HepG2 (cell line): ENCODE data around the gene CCL4.
"Not testable (repeated sequence)": the region's sequence is repeated elsewhere in the genome, so short reads cannot be mapped to it uniquely, and the experiment has no call there.

Experiments
- FOXA3 ChIP-seq: IDR thresholded peaks from 2 replicates; pipeline ENCODE4 v1.6.1; 2016; ENCODE audit warnings: missing genetic modification reagents, missing compliant biosample characterization
- KLF13 ChIP-seq: sonication (generic); formaldehyde crosslinking; IDR thresholded peaks from 2 replicates; pipeline ENCODE4 v1.4.0; 2020; ENCODE audit warnings: mild to moderate bottlenecking, missing genetic modification reagents
- KLF6 ChIP-seq: IDR thresholded peaks from 2 replicates; pipeline ENCODE4 v1.8.0; 2016; ENCODE audit warnings: missing biosample characterization, missing genetic modification reagents
- NFIB ChIP-seq: sonication (generic); formaldehyde crosslinking; IDR thresholded peaks from 2 replicates; pipeline ENCODE4 v1.9.0; 2021; ENCODE audit warnings: missing genetic modification reagents, mild to moderate bottlenecking, borderline replicate concordance
- PCBP1 ChIP-seq: fragments of 200-400 bp; formaldehyde crosslinking; IDR thresholded peaks from 2 replicates; pipeline ENCODE4 v1.6.1; 2017; ENCODE audit warnings: mild to moderate bottlenecking, low read depth, low read length, borderline replicate concordance
- RBAK ChIP-seq: sonication (generic); formaldehyde crosslinking; IDR thresholded peaks from 2 replicates; pipeline ENCODE4 v1.5.1; 2020; ENCODE audit warnings: mild to moderate bottlenecking, missing genetic modification reagents
- YY1 ChIP-seq: IDR thresholded peaks from 2 replicates; pipeline ENCODE4 v1.6.1; 2011; ENCODE audit warnings: low read length, low read depth, moderate library complexity, mild to moderate bottlenecking; ENCODE audit not compliant: insufficient read depth, insufficient replicate concordance
- ZFP1 ChIP-seq: IDR thresholded peaks from 2 replicates; pipeline ENCODE4 v1.6.1; 2016
- TF ChIP-seq, protein P1 (sequence below): sonication (generic); formaldehyde crosslinking; IDR thresholded peaks from 2 replicates; pipeline ENCODE4 v1.4.0; 2020; ENCODE audit warnings: mild to moderate bottlenecking, missing genetic modification reagents
- TF ChIP-seq, protein P2 (sequence below): sonication (generic); formaldehyde crosslinking; IDR thresholded peaks from 2 replicates; pipeline ENCODE4 v1.8.0; 2022; ENCODE audit warnings: missing genetic modification reagents, mild to moderate bottlenecking, moderate library complexity, borderline replicate concordance
- TF ChIP-seq, protein P3 (sequence below): sonication (generic); formaldehyde crosslinking; IDR thresholded peaks from 2 replicates; pipeline ENCODE4 v1.8.1; 2023; ENCODE audit warnings: missing genetic modification reagents, inconsistent platforms, borderline replicate concordance
- TF ChIP-seq, protein P4 (sequence below): sonication (generic); formaldehyde crosslinking; IDR thresholded peaks from 2 replicates; pipeline ENCODE4 v1.5.0; 2020; ENCODE audit warnings: mild to moderate bottlenecking, missing genetic modification reagents, moderate library complexity
- TF ChIP-seq, protein P5 (sequence below): sonication (generic); formaldehyde crosslinking; IDR thresholded peaks from 2 replicates; pipeline ENCODE4 v1.5.1; 2020; ENCODE audit warnings: mild to moderate bottlenecking, missing genetic modification reagents, moderate library complexity
- TF ChIP-seq, protein P6 (sequence below): sonication (generic); formaldehyde crosslinking; IDR thresholded peaks from 2 replicates; pipeline ENCODE4 v1.4.0; 2020; ENCODE audit warnings: missing genetic modification reagents

DNA sequence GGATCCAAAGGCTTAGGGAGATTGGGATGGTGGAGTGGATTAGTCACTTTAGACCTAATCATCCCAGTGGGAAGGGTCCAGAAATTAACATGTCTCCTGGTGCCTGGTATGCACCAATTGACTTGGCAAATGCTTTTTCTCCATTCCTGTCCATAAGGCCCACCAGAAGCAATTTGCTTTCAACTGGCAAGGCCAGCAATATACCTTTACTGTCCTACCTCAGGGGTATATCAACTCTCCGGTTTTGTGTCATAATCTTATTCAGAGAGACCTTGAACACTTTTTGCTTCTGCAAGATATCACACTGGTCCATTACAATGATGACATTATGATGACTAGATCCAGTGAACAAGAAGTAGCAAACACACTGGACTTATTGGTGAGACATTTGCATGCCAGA, 9.5 kb downstream of the CCL4 start:
- not testable (repeated sequence) for TF ChIP-seq YY1; KLF6 (CRISPR knock-in tag); RBAK (CRISPR knock-in tag); NFIB (CRISPR knock-in tag); ZFP1 (CRISPR knock-in tag); KLF13 (CRISPR knock-in tag); FOXA3; PCBP1
- TF ChIP-seq, protein P1, sequence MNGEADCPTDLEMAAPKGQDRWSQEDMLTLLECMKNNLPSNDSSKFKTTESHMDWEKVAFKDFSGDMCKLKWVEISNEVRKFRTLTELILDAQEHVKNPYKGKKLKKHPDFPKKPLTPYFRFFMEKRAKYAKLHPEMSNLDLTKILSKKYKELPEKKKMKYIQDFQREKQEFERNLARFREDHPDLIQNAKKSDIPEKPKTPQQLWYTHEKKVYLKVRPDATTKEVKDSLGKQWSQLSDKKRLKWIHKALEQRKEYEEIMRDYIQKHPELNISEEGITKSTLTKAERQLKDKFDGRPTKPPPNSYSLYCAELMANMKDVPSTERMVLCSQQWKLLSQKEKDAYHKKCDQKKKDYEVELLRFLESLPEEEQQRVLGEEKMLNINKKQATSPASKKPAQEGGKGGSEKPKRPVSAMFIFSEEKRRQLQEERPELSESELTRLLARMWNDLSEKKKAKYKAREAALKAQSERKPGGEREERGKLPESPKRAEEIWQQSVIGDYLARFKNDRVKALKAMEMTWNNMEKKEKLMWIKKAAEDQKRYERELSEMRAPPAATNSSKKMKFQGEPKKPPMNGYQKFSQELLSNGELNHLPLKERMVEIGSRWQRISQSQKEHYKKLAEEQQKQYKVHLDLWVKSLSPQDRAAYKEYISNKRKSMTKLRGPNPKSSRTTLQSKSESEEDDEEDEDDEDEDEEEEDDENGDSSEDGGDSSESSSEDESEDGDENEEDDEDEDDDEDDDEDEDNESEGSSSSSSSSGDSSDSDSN (CRISPR knock-in tag): not testable (repeated sequence)
- TF ChIP-seq, protein P2, sequence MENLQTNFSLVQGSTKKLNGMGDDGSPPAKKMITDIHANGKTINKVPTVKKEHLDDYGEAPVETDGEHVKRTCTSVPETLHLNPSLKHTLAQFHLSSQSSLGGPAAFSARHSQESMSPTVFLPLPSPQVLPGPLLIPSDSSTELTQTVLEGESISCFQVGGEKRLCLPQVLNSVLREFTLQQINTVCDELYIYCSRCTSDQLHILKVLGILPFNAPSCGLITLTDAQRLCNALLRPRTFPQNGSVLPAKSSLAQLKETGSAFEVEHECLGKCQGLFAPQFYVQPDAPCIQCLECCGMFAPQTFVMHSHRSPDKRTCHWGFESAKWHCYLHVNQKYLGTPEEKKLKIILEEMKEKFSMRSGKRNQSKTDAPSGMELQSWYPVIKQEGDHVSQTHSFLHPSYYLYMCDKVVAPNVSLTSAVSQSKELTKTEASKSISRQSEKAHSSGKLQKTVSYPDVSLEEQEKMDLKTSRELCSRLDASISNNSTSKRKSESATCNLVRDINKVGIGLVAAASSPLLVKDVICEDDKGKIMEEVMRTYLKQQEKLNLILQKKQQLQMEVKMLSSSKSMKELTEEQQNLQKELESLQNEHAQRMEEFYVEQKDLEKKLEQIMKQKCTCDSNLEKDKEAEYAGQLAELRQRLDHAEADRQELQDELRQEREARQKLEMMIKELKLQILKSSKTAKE: not testable (repeated sequence)
- TF ChIP-seq, protein P3, sequence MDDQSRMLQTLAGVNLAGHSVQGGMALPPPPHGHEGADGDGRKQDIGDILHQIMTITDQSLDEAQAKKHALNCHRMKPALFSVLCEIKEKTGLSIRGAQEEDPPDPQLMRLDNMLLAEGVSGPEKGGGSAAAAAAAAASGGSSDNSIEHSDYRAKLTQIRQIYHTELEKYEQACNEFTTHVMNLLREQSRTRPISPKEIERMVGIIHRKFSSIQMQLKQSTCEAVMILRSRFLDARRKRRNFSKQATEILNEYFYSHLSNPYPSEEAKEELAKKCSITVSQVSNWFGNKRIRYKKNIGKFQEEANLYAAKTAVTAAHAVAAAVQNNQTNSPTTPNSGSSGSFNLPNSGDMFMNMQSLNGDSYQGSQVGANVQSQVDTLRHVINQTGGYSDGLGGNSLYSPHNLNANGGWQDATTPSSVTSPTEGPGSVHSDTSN (CRISPR knock-in tag): not testable (repeated sequence)
- TF ChIP-seq, protein P4, sequence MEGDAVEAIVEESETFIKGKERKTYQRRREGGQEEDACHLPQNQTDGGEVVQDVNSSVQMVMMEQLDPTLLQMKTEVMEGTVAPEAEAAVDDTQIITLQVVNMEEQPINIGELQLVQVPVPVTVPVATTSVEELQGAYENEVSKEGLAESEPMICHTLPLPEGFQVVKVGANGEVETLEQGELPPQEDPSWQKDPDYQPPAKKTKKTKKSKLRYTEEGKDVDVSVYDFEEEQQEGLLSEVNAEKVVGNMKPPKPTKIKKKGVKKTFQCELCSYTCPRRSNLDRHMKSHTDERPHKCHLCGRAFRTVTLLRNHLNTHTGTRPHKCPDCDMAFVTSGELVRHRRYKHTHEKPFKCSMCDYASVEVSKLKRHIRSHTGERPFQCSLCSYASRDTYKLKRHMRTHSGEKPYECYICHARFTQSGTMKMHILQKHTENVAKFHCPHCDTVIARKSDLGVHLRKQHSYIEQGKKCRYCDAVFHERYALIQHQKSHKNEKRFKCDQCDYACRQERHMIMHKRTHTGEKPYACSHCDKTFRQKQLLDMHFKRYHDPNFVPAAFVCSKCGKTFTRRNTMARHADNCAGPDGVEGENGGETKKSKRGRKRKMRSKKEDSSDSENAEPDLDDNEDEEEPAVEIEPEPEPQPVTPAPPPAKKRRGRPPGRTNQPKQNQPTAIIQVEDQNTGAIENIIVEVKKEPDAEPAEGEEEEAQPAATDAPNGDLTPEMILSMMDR (CRISPR knock-in tag): not testable (repeated sequence)
- TF ChIP-seq, protein P5, sequence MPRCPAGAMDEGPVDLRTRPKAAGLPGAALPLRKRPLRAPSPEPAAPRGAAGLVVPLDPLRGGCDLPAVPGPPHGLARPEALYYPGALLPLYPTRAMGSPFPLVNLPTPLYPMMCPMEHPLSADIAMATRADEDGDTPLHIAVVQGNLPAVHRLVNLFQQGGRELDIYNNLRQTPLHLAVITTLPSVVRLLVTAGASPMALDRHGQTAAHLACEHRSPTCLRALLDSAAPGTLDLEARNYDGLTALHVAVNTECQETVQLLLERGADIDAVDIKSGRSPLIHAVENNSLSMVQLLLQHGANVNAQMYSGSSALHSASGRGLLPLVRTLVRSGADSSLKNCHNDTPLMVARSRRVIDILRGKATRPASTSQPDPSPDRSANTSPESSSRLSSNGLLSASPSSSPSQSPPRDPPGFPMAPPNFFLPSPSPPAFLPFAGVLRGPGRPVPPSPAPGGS: not testable (repeated sequence)
- TF ChIP-seq, protein P6, sequence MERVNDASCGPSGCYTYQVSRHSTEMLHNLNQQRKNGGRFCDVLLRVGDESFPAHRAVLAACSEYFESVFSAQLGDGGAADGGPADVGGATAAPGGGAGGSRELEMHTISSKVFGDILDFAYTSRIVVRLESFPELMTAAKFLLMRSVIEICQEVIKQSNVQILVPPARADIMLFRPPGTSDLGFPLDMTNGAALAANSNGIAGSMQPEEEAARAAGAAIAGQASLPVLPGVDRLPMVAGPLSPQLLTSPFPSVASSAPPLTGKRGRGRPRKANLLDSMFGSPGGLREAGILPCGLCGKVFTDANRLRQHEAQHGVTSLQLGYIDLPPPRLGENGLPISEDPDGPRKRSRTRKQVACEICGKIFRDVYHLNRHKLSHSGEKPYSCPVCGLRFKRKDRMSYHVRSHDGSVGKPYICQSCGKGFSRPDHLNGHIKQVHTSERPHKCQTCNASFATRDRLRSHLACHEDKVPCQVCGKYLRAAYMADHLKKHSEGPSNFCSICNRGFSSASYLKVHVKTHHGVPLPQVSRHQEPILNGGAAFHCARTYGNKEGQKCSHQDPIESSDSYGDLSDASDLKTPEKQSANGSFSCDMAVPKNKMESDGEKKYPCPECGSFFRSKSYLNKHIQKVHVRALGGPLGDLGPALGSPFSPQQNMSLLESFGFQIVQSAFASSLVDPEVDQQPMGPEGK (CRISPR knock-in tag): not testable (repeated sequence)
